ENCODE measurements around the gene STX18. TPM values are rescaled to one million over a fixed set of nuclear protein-coding genes. Genes with fewer than 3 reads are reported as not detected.

The STX18 gene
- total RNA-seq, 1 donor from 2014 or later, result 36.5 TPM

- H3K9me3 ChIP-seq, result no peaks in the 10 kb centered on the region
- H3K36me3 ChIP-seq, result no peaks in the 10 kb centered on the region
- no peak for ATAC-seq
- no peaks in the 10 kb centered on the region for H3K4me1 ChIP-seq
- TF ChIP-seq CTCF (IDR thresholded peaks at IDR 0.05), result no peak
- no peak overlapping the region for H3K27ac ChIP-seq
- H3K4me3 ChIP-seq, result no peak overlapping the region
- H3K27me3 ChIP-seq (ENCODE audit: low read depth), result no peaks in the 10 kb centered on the region
- intact Hi-C loops (cut with DNase I), result no loop called here
- no peak for DNase-seq
These were observed 132.3 kb downstream of the STX18 start for GRCh38 chr4:4409416-4410115.

- intact Hi-C loops (cut with DNase I), result no loop called here
- Histone ChIP-seq H3K27me3 (ENCODE audit: low read depth) (peaks cover under 1% of the 10 kb centered on the region), H3K36me3 (no peaks in the 10 kb centered on the region), H3K4me1 (no peaks in the 10 kb centered on the region), H3K9me3 (no peaks in the 10 kb centered on the region), H3K4me3 (no peak overlapping the region), H3K27ac (no peak overlapping the region)
- no peak for TF ChIP-seq CTCF (IDR thresholded peaks at IDR 0.05)
- ATAC-seq (no peak), DNase-seq (no peak)
These were observed 133.1 kb downstream of the STX18 start for GRCh38 chr4:4408576-4409335.

GRCh38 chr4:4408132-4408523 is 133.7 kb downstream of the STX18 start:
- Histone ChIP-seq H3K27me3 (ENCODE audit: low read depth) (peaks cover 7% of the 10 kb centered on the region), H3K27ac (no peak overlapping the region), H3K4me3 (no peak overlapping the region), H3K4me1 (no peaks in the 10 kb centered on the region), H3K9me3 (no peaks in the 10 kb centered on the region), H3K36me3 (no peaks in the 10 kb centered on the region)
- DNase-seq (no peak), ATAC-seq (no peak)
- intact Hi-C loops (cut with DNase I), result no loop called here
- TF ChIP-seq CTCF (IDR thresholded peaks at IDR 0.05), result no peak

GRCh38 chr4:4407299-4408131 is 134.3 kb downstream of the STX18 start:
- TF ChIP-seq CTCF (IDR thresholded peaks at IDR 0.05), result no peak
- peaks cover 8% of the 10 kb centered on the region for H3K27me3 ChIP-seq (ENCODE audit: low read depth)
- no peaks in the 10 kb centered on the region for H3K9me3 ChIP-seq
- H3K27ac ChIP-seq, result no peak overlapping the region
- H3K4me1 ChIP-seq, result no peaks in the 10 kb centered on the region
- intact Hi-C loops (cut with DNase I), result no loop called here
- ATAC-seq (no peak), DNase-seq (no peak)
- H3K36me3 ChIP-seq, result no peaks in the 10 kb centered on the region
- H3K4me3 ChIP-seq, result no peak overlapping the region

- peaks cover 8% of the 10 kb centered on the region for H3K27me3 ChIP-seq (ENCODE audit: low read depth)
- DNase-seq (no peak), ATAC-seq (no peak)
- no peak overlapping the region for H3K4me3 ChIP-seq
- no peaks in the 10 kb centered on the region for H3K9me3 ChIP-seq
- intact Hi-C loops (cut with DNase I), result no loop called here
- no peaks in the 10 kb centered on the region for H3K36me3 ChIP-seq
- no peak overlapping the region for H3K27ac ChIP-seq
- no peak for TF ChIP-seq CTCF (IDR thresholded peaks at IDR 0.05)
- H3K4me1 ChIP-seq, result no peaks in the 10 kb centered on the region
These were observed 135.2 kb downstream of the STX18 start for GRCh38 chr4:4406455-4407298.

Data from lower lobe of right lung (tissue), 2 donors.